VCaP (cell line): ENCODE measurements around the gene WWOX.

Experiments
- H3K27ac ChIP-seq: fragments of 450-650 bp; 2 replicates; pipeline ENCODE4 v1.5.1; 2017
- TF ChIP-seq, protein P1 (sequence below): fragments of 450-650 bp; conservative IDR thresholded peaks from 2 replicates; pipeline ENCODE4 v1.5.1; 2017; ENCODE audit warnings: mild to moderate bottlenecking, moderate library complexity

The WWOX gene

GRCh38 chr16:79165079-79165478 lies 1065.6 kb downstream of the WWOX start:
- peak overlapping the region; percentile 15; the same call in 1 of the 2 replicates for H3K27ac ChIP-seq
- TF ChIP-seq, protein P1, sequence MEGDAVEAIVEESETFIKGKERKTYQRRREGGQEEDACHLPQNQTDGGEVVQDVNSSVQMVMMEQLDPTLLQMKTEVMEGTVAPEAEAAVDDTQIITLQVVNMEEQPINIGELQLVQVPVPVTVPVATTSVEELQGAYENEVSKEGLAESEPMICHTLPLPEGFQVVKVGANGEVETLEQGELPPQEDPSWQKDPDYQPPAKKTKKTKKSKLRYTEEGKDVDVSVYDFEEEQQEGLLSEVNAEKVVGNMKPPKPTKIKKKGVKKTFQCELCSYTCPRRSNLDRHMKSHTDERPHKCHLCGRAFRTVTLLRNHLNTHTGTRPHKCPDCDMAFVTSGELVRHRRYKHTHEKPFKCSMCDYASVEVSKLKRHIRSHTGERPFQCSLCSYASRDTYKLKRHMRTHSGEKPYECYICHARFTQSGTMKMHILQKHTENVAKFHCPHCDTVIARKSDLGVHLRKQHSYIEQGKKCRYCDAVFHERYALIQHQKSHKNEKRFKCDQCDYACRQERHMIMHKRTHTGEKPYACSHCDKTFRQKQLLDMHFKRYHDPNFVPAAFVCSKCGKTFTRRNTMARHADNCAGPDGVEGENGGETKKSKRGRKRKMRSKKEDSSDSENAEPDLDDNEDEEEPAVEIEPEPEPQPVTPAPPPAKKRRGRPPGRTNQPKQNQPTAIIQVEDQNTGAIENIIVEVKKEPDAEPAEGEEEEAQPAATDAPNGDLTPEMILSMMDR: no peak

GRCh38 chr16:79165506-79165905 lies 1066.1 kb downstream of the WWOX start:
- H3K27ac ChIP-seq: peak overlapping the region; percentile 15; the same call in 1 of the 2 replicates
- TF ChIP-seq, protein P1: no peak

- no peak overlapping the region for H3K27ac ChIP-seq
- TF ChIP-seq, protein P1: no peak
Observed at GRCh38 chr16:79167893-79168292, 1068.4 kb downstream of the WWOX start.

GRCh38 chr16:79168321-79168720 lies 1068.9 kb downstream of the WWOX start:
- TF ChIP-seq, protein P1: no peak
- no peak overlapping the region for H3K27ac ChIP-seq

DNA sequence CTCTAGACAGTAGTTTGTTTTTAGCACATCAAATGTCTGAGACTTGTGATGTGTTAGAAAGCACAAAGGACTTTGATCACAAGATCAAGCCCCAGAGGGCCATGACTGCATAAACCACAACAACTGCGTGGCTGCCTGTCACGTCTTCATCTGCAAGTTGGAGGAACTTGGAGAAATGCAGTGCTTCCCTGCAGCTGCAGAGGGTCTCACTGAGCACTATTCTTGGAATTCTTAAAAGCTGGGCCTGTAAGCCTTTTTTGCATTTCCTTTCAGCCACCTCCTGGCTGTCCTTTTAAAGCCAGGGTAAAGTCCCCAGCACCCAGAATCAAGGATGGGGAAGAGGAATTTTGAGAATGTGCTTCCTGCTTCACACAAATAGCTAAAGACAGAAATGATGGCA lies 1069.8 kb downstream of the WWOX start:
- TF ChIP-seq, protein P1: no peak
- H3K27ac ChIP-seq: no peak overlapping the region

DNA sequence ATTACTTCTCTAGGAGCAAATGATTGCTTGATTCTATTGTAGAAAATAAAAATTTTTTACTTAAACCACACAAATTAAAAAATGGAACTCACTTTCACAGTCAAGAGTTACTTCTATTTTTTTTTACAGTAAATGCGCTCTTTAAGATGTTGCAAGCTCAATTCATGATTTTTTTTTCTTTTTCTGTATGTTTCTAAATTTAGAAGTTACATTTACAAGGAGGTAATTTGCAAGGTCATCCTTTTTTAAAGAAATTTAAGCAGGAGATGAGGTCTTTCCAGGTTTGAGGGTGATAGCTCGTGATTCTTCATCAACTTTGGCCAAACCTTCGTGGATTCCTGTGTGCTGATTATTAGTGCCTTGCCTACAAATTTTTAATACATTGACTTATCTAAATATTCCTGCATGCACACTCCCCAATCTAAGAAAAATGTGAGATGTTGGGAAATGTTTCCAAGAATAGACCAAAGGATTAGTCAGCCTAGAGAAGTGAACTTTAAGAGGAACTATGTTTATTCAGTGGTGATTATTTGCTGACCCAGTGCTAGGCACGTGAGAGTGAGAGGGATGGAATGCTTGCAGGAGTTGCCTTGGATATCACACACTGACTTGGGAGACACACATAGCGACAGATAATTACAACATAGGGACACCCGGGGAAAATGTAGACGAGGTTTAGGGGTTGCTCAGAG lies 1071.2 kb downstream of the WWOX start:
- TF ChIP-seq, protein P1: no peak
- H3K27ac ChIP-seq: no peak overlapping the region

- TF ChIP-seq, protein P1: no peak
- H3K27ac ChIP-seq: peak overlapping the region; percentile 46
Observed at GRCh38 chr16:79171504-79171903, 1072.0 kb downstream of the WWOX start.
